Stimulated activated CD8-positive, alpha-beta memory T cell treated with anti-CD3 and anti-CD28 coated beads, Interleukin-4, amount 100 ng/mL, for 48 hours (primary cell): ENCODE results near the gene OR9A2.
"Not testable (repeated sequence)": the region's sequence is repeated elsewhere in the genome, so short reads cannot be mapped to it uniquely, and the experiment has no call there.

Experiments used
- DNase-seq: peaks from one replicate; pipeline ENCODE4 v3.0.0-alpha.2; 2020

Gene OR9A2

DNA sequence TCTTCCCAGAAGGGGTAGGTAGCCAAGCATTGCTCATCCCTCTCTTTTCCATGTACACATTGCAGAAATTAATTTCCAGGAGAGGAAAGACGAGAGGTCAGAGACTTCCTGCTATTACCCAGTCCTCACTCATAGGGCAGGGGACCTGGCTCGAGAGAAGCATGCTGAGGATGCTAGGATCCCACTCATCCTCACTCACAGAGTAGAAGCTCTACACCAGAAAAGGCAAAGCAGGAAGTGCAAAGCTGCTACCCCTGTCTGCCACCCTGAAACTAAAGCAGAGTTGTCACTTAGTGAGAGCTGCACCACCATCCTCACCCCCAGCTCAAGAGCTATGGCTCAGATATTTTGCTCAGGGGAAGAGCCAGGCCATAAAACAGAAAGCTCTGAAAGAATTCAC lies 9.9 kb downstream of the OR9A2 start:
- no peak for DNase-seq

GRCh38 chr7:143015926-143016490 lies 10.9 kb downstream of the OR9A2 start:
- DNase-seq, result no peak

- DNase-seq, result no peak
Observed at GRCh38 chr7:143015084-143015483, 11.8 kb downstream of the OR9A2 start.

DNA sequence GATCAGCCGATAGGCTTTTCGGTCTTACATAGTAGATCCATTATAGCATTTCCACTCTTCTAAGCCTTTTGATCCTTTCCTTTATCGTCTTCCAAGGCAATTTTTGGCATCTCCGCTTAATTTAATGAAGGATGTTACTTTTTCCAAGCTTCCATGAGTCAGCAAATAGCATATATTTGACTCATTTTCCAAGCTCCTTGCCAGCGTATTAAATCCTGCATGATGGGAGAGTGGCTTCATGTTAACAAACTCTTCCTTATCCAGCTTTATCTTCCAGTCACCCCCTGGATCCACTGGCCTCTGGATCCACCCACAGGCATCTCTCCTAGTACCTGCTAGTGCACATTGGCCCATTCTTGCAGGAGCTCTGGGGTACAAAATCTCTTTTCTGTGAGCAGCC lies 13.0 kb downstream of the OR9A2 start:
- no peak for DNase-seq

GRCh38 chr7:143013473-143013872 lies 13.5 kb downstream of the OR9A2 start:
- DNase-seq, result no peak

- no peak for DNase-seq
Observed at GRCh38 chr7:143012409-143012808, 14.5 kb downstream of the OR9A2 start.

GRCh38 chr7:143012001-143012400 lies 14.9 kb downstream of the OR9A2 start:
- DNase-seq, result no peak

GRCh38 chr7:143008007-143008901 lies 18.7 kb downstream of the OR9A2 start:
- DNase-seq, result peak; percentile 91

GRCh38 chr7:143005632-143006260 lies 21.2 kb downstream of the OR9A2 start:
- DNase-seq, result no peak

DNA sequence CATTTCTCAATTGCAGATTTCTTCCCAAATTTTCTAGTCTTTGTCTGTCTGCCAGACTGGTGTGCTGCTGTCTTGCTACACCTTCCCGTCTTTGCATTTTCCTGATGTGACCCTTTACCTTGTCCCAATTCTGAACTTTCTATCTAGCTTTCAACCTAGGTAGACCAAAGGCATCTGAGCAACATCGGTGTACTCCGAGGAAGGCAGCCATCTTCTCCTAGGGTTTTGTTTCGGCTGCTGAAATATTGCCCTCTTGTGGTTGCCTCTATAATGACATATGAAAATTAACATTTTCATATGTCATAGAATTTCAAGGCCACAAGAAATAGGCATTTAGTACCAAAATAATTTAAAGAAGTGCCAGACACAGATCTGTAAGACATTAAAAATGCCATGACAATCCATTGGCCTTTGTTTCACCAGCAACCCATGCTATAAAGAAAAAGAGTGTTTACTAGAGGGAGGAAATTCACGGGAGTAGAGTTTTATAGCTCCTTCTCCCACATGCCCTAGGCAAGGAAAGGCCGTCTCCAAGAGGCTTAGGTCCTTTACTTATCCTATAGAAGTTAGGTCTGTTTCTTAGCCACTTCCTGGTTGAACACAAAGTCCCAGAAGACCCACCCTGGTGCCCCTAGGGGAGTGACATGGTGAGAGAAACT lies 23.4 kb downstream of the OR9A2 start:
- DNase-seq, result no peak

- no peak for DNase-seq
Observed at GRCh38 chr7:143002898-143003297, 24.0 kb downstream of the OR9A2 start.

GRCh38 chr7:143002106-143002505 lies 24.8 kb downstream of the OR9A2 start:
- DNase-seq, result no peak

GRCh38 chr7:143000648-143001047 lies 26.3 kb downstream of the OR9A2 start:
- no peak for DNase-seq

GRCh38 chr7:142999793-143000192 lies 27.1 kb downstream of the OR9A2 start:
- DNase-seq, result no peak

GRCh38 chr7:142998966-142999365 lies 28.0 kb downstream of the OR9A2 start:
- DNase-seq, result no peak

GRCh38 chr7:142997456-142997989 lies 29.4 kb downstream of the OR9A2 start:
- DNase-seq, result no peak

GRCh38 chr7:142992427-142992826 lies 34.5 kb downstream of the OR9A2 start:
- no peak for DNase-seq

- no peak for DNase-seq
Observed at GRCh38 chr7:142984297-142984696, 42.6 kb downstream of the OR9A2 start.

- no peak for DNase-seq
Observed at GRCh38 chr7:142983825-142984224, 43.1 kb downstream of the OR9A2 start.

- DNase-seq, result not testable (repeated sequence)
Observed at GRCh38 chr7:142978402-142978801, 48.5 kb downstream of the OR9A2 start.
